Stimulated activated CD8-positive, alpha-beta memory T cell treated with anti-CD3 and anti-CD28 coated beads, Interleukin-7, amount 100 ng/mL, for 48 hours (primary cell): Measurements from ENCODE around the gene LPO.

Experiments
- DNase-seq, 2 donors: peaks; one replicate each; pipeline ENCODE4 v3.0.0-alpha.2; 2020; ENCODE audit warnings: low read depth in 1 of 2; ENCODE audit errors: extremely low read depth in 1 of 2

Gene LPO

GRCh38 chr17:58253082-58253481, 14.7 kb downstream of the LPO start:
- no peak for DNase-seq

- no peak for DNase-seq
Measured at GRCh38 chr17:58254803-58255202, 16.4 kb downstream of the LPO start.

GRCh38 chr17:58262149-58262548, 23.8 kb downstream of the LPO start:
- DNase-seq = no peak

- no peak for DNase-seq
Measured at GRCh38 chr17:58263773-58264172, 25.4 kb downstream of the LPO start.

- no peak for DNase-seq
Measured at GRCh38 chr17:58264407-58265103, 26.2 kb downstream of the LPO start.

- DNase-seq = no peak
Measured at GRCh38 chr17:58265271-58265670, 26.9 kb downstream of the LPO start.

GRCh38 chr17:58265902-58266875, 27.8 kb downstream of the LPO start:
- DNase-seq = no peak

- no peak for DNase-seq
Measured at GRCh38 chr17:58267347-58268324, 29.3 kb downstream of the LPO start.

GRCh38 chr17:58268326-58268725, 29.9 kb downstream of the LPO start:
- no peak for DNase-seq

GRCh38 chr17:58268774-58269556, 30.6 kb downstream of the LPO start:
- no peak for DNase-seq

- no peak for DNase-seq
Measured at GRCh38 chr17:58269557-58270291, 31.3 kb downstream of the LPO start.

- no peak for DNase-seq
Measured at GRCh38 chr17:58270476-58271215, 32.3 kb downstream of the LPO start.

GRCh38 chr17:58271216-58271931, 33.0 kb downstream of the LPO start:
- no peak for DNase-seq

GRCh38 chr17:58272367-58273280, 34.2 kb downstream of the LPO start:
- DNase-seq = no peak

GRCh38 chr17:58273453-58274104, 35.2 kb downstream of the LPO start:
- no peak for DNase-seq

GRCh38 chr17:58275417-58275816, 37.0 kb downstream of the LPO start:
- DNase-seq = no peak

- no peak for DNase-seq
Measured at GRCh38 chr17:58276423-58276822, 38.0 kb downstream of the LPO start.
